Measurements from ENCODE around the gene KLK5.
"Not testable (repeated sequence)": the region's sequence is repeated elsewhere in the genome, so short reads cannot be mapped to it uniquely, and the experiment has no call there.

The KLK5 gene

GRCh38 chr19:50921426-50922316 lies 31.2 kb downstream of the KLK5 start:
- no peak for DNase-seq (ENCODE audit: low spot score)

- DNase-seq (ENCODE audit: low spot score) = no peak
These were observed 36.8 kb downstream of the KLK5 start for GRCh38 chr19:50916069-50916468.

GRCh38 chr19:50912727-50913716 lies 39.8 kb downstream of the KLK5 start:
- no peak for DNase-seq (ENCODE audit: low spot score)

GRCh38 chr19:50912102-50912599 lies 40.7 kb downstream of the KLK5 start:
- DNase-seq (ENCODE audit: low spot score) = no peak

GRCh38 chr19:50911206-50912101 lies 41.4 kb downstream of the KLK5 start, which contains the start of gene KLK4:
Gene KLK4, minus strand, starts transcription at chr19:50911395. Its CDS starts 657 bp downstream, at chr19:50910738.
- no peak for DNase-seq (ENCODE audit: low spot score)

- DNase-seq (ENCODE audit: low spot score) = no peak
These were observed 42.1 kb downstream of the KLK5 start for GRCh38 chr19:50910722-50911121.

- no peak for DNase-seq (ENCODE audit: low spot score)
These were observed 43.4 kb downstream of the KLK5 start for GRCh38 chr19:50909240-50910070.

- DNase-seq (ENCODE audit: low spot score) = no peak
These were observed 44.5 kb downstream of the KLK5 start for GRCh38 chr19:50908336-50908735.

GRCh38 chr19:50906217-50906616 lies 46.6 kb downstream of the KLK5 start:
- no peak for DNase-seq (ENCODE audit: low spot score)

- DNase-seq (ENCODE audit: low spot score) = no peak
These were observed 50.2 kb downstream of the KLK5 start for GRCh38 chr19:50902640-50903039.

- DNase-seq (ENCODE audit: low spot score) = no peak
These were observed 53.3 kb downstream of the KLK5 start for GRCh38 chr19:50899569-50899968.

- DNase-seq (ENCODE audit: low spot score) = no peak
These were observed 54.8 kb downstream of the KLK5 start for GRCh38 chr19:50898018-50898417.

GRCh38 chr19:50897612-50898011 lies 55.2 kb downstream of the KLK5 start:
- DNase-seq (ENCODE audit: low spot score) = no peak

GRCh38 chr19:50897191-50897607 lies 55.6 kb downstream of the KLK5 start:
- DNase-seq (ENCODE audit: low spot score) = no peak

GRCh38 chr19:50896591-50897190 lies 56.1 kb downstream of the KLK5 start:
- no peak for DNase-seq (ENCODE audit: low spot score)

- not testable (repeated sequence) for DNase-seq (ENCODE audit: low spot score)
These were observed 56.7 kb downstream of the KLK5 start for GRCh38 chr19:50896089-50896590.

- no peak for DNase-seq (ENCODE audit: low spot score)
These were observed 58.1 kb downstream of the KLK5 start for GRCh38 chr19:50894478-50895356.

All from CD4-positive, alpha-beta T cell treated with Interleukin-6 at 100 ng/mL for 8 hours (primary cell).